ENCODE data around the gene GSTM2. TPM values are rescaled to one million over a fixed set of nuclear protein-coding genes. Genes with fewer than 3 reads are reported as not detected.

GSTM2 gene
- total RNA-seq, 1 experiment from 2014 or later = 5.9 TPM

DNA sequence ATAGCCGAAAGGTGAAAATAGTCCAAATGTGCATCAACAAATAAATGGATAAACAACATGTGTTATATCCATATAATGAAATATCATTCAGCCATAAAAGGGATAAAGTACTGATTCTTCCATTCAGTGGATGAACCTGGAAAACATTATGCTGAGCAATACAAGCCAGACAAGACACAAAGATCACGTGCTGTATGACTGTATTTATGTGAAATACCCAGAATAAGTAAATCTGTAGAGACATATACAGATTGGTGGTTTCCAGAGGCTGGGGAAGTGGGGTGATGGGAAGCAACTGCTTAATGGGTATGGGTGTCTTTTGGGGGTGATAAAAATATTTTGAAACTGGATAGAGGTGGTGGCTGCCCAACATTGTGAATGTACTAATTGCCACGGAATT, 25.2 kb upstream of the GSTM2 start (continued):
- TF ChIP-seq, protein P1, sequence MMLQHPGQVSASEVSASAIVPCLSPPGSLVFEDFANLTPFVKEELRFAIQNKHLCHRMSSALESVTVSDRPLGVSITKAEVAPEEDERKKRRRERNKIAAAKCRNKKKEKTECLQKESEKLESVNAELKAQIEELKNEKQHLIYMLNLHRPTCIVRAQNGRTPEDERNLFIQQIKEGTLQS (IDR thresholded peaks at IDR 0.05) = no peak
- TF ChIP-seq ZNF274 (IDR thresholded peaks at IDR 0.05; ENCODE audit: low read depth, low read length) = no peak

DNA sequence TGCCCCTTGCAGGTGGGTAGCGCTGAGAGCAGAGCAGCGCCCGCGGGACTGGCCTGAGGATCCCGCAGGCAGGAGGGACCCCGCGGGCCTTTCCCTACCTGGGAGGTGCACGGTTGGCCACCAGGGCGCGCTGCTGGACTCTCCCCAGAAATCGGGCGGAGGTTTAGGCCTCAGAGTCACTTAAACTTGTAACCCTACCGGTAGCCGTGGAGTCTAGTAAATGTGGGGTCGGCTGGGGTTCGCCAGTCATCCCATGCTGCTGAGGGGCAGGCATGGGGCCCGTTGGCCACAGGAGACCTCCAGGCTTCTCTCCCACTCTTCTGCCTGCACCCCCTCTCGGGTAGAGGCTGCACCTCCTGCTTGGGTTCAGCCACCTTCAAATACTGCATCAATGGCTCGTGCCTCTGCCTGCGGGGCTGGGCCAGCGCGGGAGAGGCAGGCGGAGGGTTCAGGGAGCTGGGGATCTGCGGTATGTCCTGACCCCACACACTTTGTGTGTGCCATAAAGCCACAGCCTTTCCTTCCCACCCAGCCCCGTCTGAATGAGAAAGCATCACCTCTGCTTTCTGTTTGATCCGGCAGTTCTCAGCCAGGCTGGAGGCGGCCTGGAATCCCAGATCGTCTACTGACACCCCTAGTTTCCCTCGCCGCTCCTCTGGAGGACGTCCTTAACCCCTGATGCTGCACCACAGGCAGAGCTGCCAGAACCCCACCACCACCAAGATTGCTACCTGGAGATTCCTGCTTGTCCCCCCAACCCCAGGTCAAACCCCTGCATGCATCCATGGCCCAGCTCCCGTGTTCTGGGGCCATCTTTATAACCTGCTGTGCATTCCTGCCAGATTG, 24.2 kb upstream of the GSTM2 start:
- TF ChIP-seq RAD21 (IDR thresholded peaks at IDR 0.05; ENCODE audit: low read depth) (peak; percentile 83), FOSL1 (IDR thresholded peaks at IDR 0.05; ENCODE audit: low read depth) (no peak), ZFX (IDR thresholded peaks at IDR 0.05) (peak; percentile 60; the same call in 1 of the 2 replicates), SRF (IDR thresholded peaks at IDR 0.05; ENCODE audit: low read depth) (no peak)
- TF ChIP-seq, protein P2, sequence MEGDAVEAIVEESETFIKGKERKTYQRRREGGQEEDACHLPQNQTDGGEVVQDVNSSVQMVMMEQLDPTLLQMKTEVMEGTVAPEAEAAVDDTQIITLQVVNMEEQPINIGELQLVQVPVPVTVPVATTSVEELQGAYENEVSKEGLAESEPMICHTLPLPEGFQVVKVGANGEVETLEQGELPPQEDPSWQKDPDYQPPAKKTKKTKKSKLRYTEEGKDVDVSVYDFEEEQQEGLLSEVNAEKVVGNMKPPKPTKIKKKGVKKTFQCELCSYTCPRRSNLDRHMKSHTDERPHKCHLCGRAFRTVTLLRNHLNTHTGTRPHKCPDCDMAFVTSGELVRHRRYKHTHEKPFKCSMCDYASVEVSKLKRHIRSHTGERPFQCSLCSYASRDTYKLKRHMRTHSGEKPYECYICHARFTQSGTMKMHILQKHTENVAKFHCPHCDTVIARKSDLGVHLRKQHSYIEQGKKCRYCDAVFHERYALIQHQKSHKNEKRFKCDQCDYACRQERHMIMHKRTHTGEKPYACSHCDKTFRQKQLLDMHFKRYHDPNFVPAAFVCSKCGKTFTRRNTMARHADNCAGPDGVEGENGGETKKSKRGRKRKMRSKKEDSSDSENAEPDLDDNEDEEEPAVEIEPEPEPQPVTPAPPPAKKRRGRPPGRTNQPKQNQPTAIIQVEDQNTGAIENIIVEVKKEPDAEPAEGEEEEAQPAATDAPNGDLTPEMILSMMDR (IDR thresholded peaks at IDR 0.05 in 2 of 3, conservative IDR thresholded peaks at IDR 0.05 in 1 of 3; ENCODE audit: borderline replicate concordance in 1 of 3, insufficient read depth in 1 of 3, low read depth in 2 of 3, low read length in 2 of 3) = peak; percentile 87 to 93 (median 89)
- Histone ChIP-seq H3K36me3 (ENCODE audit: control insufficient read depth in 1 of 2, insufficient read depth in 2 of 2, low read length in 2 of 2) (no peaks in the 10 kb centered on the region), H4K20me1 (ENCODE audit: insufficient read depth) (no peaks in the 10 kb centered on the region), H3K79me2 (ENCODE audit: insufficient read depth, low read length) (no peaks in the 10 kb centered on the region), H3K4me1 (ENCODE audit: control insufficient read depth in 1 of 2, insufficient read depth in 2 of 2, low read length in 2 of 2) (peaks cover 2 to 17% of the 10 kb centered on the region in 2 experiments), H3K9me2 (ENCODE audit: insufficient read depth) (no peaks in the 10 kb centered on the region), H3K4me3 (replicated peaks in 1 of 2; ENCODE audit: low read depth in 1 of 2, low read length in 2 of 2) (peak overlapping the region; percentile 16 to 19; a peak in 3 of 4 replicates), H3K9me3 (ENCODE audit: control insufficient read depth in 1 of 2, insufficient read depth in 1 of 2, low read depth in 1 of 2, low read length in 2 of 2) (no peaks in the 10 kb centered on the region), H3K9ac (ENCODE audit: low read length) (no peak overlapping the region), H3K27me3 (ENCODE audit: insufficient read depth, low read length) (no peaks in the 10 kb centered on the region), H3K27ac (ENCODE audit: low read depth, low read length) (no peak overlapping the region; the same call in 1 of the 2 replicates), H2AFZ (ENCODE audit: low read depth, low read length, poor library complexity, severe bottlenecking) (peak overlapping the region; percentile 64), H3K4me2 (ENCODE audit: low read length) (peak overlapping the region; percentile 58)
- POLR2A ChIA-PET = no interaction called here
- intact Hi-C loops (cut with micrococcal nuclease) = loop anchor here (1.0 kb wide), 1 partner anchor 341 kb away; the partner anchor contains the start of gene AHCYL1
- no TSS peak for BruUV-seq (replicated peaks)
- RAD21 ChIA-PET (ENCODE audit: low non-redundant PET in 1 of 2, low total read pairs in 2 of 2, uncharacterized antibody in 2 of 2, unreplicated experiment in 2 of 2) = no interaction called here
- DNase-seq (ENCODE audit: low read depth, low spot score) = peak; percentile 60
- CTCF ChIA-PET = interaction anchor here (0.9 to 1.0 kb wide), 2 partner anchors 9 to 272 kb away, joined by 3 read pairs; no protein-coding TSS in a partner anchor
- peak; percentile 95 for ATAC-seq
